HFF-Myc (cell line): Measurements from ENCODE around the gene XPR1.
"Not testable (repeated sequence)": the region's sequence is repeated elsewhere in the genome, so short reads cannot be mapped to it uniquely, and the experiment has no call there.

Experiments used
- DNase-seq: peaks from one replicate; pipeline ENCODE4 v3.0.0-alpha.2; 2011; ENCODE audit warnings: low read depth; ENCODE audit errors: extremely low read depth
- H3K4me3 ChIP-seq: replicated peaks from 2 replicates; pipeline ENCODE4 v1.5.1; 2011; ENCODE audit warnings: low read depth, mild to moderate bottlenecking, control low read depth, low read length
- TF ChIP-seq, protein P1 (sequence below): IDR thresholded peaks from 2 replicates; pipeline ENCODE4 v1.5.1; 2012; ENCODE audit warnings: mild to moderate bottlenecking, low read depth, low read length, control low read depth; ENCODE audit errors: missing control alignments

The XPR1 gene

DNA sequence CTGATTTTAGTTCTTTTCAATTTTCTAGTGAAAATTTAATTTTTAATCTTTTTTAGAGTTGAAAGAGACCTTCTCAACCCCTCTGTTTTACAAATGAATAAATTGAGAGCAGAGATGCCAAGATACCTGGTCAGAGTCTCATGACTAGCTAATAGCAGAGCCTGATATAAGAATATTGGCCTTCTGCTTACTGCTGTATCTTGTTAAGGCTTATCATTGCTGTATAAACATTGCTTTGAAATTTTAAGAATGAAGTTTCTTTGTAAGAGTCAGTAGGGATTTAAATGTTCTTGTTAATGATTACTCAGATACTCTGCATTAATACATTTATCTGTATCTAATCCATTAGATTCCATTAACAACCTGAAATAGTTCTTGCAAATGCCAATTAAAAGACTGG is 9.8 kb downstream of the XPR1 start:
- no peak overlapping the region for H3K4me3 ChIP-seq
- no peak for DNase-seq
- TF ChIP-seq, protein P1, sequence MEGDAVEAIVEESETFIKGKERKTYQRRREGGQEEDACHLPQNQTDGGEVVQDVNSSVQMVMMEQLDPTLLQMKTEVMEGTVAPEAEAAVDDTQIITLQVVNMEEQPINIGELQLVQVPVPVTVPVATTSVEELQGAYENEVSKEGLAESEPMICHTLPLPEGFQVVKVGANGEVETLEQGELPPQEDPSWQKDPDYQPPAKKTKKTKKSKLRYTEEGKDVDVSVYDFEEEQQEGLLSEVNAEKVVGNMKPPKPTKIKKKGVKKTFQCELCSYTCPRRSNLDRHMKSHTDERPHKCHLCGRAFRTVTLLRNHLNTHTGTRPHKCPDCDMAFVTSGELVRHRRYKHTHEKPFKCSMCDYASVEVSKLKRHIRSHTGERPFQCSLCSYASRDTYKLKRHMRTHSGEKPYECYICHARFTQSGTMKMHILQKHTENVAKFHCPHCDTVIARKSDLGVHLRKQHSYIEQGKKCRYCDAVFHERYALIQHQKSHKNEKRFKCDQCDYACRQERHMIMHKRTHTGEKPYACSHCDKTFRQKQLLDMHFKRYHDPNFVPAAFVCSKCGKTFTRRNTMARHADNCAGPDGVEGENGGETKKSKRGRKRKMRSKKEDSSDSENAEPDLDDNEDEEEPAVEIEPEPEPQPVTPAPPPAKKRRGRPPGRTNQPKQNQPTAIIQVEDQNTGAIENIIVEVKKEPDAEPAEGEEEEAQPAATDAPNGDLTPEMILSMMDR = no peak

DNA sequence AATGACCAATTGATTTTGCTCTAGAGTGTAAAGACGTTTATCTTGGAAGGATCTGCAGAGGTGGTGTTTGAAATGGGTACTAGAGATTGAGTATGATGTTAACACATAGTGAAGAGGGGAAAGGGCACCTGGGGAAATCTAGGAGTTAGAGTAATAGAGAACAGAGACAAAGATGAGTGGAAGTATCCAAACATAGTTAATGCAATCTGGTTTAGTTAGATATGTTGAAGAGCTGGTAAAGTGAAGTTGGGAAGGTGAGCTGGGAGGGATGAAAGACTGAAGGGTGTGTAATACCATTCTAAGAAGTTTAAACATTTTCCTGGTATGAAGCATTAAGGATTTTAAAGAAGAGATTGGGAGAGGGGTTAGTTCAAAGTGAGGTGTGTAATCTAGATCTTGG is 11.0 kb downstream of the XPR1 start:
- TF ChIP-seq, protein P1 = no peak
- no peak for DNase-seq
- H3K4me3 ChIP-seq = no peak overlapping the region

DNA sequence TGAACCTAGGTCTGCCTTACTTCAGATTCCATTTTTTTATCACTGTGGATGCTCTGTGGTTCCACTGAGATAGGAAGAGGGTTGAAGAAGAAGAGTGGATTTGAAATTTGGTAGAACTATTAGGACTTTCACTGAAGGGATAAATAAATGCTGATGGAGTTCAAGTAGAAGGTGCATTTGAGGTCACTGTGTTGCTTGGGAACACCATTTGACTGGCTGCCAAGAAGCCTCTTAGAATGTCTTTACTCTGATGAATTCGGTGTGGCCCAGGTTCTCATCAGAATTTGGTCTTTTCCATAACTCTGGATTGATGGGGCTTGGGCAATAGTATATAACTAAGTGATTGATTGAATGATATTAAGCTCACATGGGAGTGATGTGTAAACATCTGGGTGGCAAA is 11.9 kb downstream of the XPR1 start:
- DNase-seq = no peak
- no peak overlapping the region for H3K4me3 ChIP-seq
- TF ChIP-seq, protein P1 = no peak

DNA sequence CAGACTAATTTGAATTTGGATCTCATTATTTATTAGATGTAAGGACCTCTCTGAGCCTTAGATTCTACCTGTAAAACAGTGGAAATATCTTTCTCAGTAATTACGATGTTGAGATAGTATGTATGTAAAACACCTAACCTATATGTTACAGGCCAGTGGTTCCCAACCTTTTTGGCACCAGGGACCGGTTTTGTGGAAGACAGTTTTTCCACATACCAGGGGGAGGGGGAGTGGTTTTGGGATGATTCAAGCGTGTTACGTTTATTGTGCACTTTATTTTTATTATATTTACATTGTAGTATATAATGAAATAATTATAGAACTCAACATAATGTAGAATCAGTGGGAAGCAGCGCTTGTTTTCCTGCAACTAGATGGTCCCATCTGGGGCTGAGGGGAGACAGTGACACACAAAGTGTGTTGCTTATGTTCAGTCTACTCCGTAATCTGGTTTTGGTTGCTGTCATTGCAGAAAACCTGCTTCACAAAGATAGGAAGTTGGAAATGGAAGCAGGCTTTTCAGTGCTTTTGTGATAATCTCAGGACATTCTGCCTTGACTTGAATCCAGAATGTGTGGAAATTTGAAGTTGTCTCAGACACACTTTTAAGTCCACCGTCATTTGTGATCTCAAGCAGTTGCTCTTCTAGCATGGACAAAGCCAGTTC is 12.8 kb downstream of the XPR1 start:
- TF ChIP-seq, protein P1 = no peak
- H3K4me3 ChIP-seq = no peak overlapping the region
- no peak for DNase-seq

DNA sequence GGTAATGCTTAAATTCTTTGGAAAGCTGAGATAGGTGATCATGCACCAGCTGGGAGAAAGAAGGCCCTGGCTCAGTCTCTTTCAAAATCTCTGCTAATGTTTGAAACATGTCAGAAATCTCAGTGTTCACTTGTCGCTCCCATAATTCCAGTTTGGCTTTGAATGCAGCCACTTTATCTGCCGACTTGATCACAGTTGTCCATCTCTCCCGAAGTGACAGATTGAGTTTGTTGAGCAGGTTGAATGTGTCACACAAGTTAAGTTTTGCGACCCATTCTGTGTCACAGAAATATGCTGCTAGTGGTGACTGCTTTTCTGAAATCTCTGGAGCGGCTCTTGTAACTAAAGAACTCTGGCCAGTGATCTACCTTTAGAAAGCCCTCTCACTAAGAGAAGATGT is 13.4 kb downstream of the XPR1 start:
- not testable (repeated sequence) for H3K4me3 ChIP-seq, DNase-seq

DNA sequence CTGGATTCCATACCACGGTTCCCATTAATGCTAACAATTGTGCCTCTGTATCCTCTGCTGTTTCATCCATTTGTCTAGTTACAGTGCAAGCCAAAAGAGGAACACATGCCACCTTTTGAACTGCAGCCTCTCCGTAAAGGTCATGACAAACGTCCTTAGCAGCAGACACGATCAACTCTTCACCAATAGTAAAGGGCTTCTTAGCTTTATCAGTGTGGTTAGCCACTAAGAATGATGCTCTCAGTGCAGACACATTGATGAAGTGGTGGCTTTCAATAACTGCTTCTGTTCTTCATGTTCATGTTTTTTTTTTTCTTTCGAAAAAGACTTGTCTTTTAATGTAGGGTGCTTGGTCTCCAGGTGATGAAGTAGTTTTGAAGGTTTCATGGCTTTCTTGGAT is 14.3 kb downstream of the XPR1 start:
- TF ChIP-seq, protein P1 = no peak
- no peak for DNase-seq
- no peak overlapping the region for H3K4me3 ChIP-seq

DNA sequence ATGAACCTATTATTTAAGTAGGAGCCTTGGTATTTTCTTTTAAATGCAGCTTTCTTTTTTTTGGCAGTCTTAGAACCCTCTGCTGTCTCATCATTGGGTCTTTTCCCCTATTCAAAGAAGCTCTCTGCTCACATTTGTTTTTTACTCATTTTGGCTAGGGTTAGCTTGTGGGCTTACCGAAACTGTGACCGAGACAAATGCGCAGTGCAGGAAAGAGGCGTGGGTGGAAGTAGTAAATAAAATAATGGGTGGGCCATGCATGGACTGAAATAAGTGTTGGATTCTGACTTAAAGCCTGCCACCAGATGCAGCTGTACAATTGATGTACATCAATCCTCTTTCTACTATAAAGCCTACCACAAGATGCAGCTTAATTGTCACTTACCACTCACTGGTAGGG is 14.7 kb downstream of the XPR1 start:
- TF ChIP-seq, protein P1 = no peak

More for the DNA sequence above, 14.7 kb downstream of the XPR1 start:
- H3K4me3 ChIP-seq = no peak overlapping the region
- no peak for DNase-seq
